Measurements from ENCODE around the gene CLDN11. TPM values are rescaled to one million over a fixed set of nuclear protein-coding genes. Genes with fewer than 3 reads are reported as not detected.

Gene CLDN11
- total and polyA plus RNA-seq, 2 of the 8 experiments (the other 6 are each of a cell fraction or from before 2014, with no cell fraction given) = 4.8 to 12.5 TPM

- no peak overlapping the region for H4K5ac ChIP-seq (ENCODE audit: insufficient read length, low read depth, low read length)
- no peak overlapping the region for H4K8ac ChIP-seq (ENCODE audit: extremely low read depth, insufficient read depth, low read length)
- no peak overlapping the region for H3K4me2 ChIP-seq (ENCODE audit: insufficient read depth in 1 of 2, low read depth in 2 of 2, low read length in 2 of 2)
- H3K79me2 ChIP-seq (ENCODE audit: control insufficient read depth in 1 of 2, insufficient read depth in 2 of 2, low read length in 2 of 2) = no peaks in the 10 kb centered on the region
- H3K4me3 ChIP-seq (ENCODE audit: extremely low read depth in 1 of 4, insufficient read depth in 2 of 4, low read depth in 3 of 4, low read length in 4 of 4) = no peak overlapping the region
- CTCF ChIA-PET (ENCODE audit: partially characterized antibody) = interaction anchor here (0.9 to 2.0 kb wide), 5 partner anchors 10 to 346 kb away, joined by 3 to 12 read pairs (median 3); no protein-coding TSS in a partner anchor
- no peaks in the 10 kb centered on the region for H3K9me3 ChIP-seq (ENCODE audit: insufficient read depth in 2 of 2, low read depth in 1 of 2, low read length in 1 of 2)
- H3K27me3 ChIP-seq (replicated peaks in 1 of 4; ENCODE audit: control insufficient read depth in 3 of 4, extremely low read depth in 1 of 4, insufficient read depth in 3 of 4, low read length in 3 of 4) = no peaks in the 10 kb centered on the region
- H2BK120ac ChIP-seq (replicated peaks; ENCODE audit: low read depth, low read length) = no peak overlapping the region
- H3K27ac ChIP-seq (ENCODE audit: low read depth, low read length) = no peak overlapping the region
- no peak overlapping the region for H2BK15ac ChIP-seq (ENCODE audit: low read length)
- no peak overlapping the region for H3K18ac ChIP-seq (ENCODE audit: extremely low read depth, low read length)
- H2BK20ac ChIP-seq (ENCODE audit: low read length) = no peak overlapping the region
- no peaks in the 10 kb centered on the region for H3K36me3 ChIP-seq (ENCODE audit: control insufficient read depth in 2 of 4, insufficient read depth in 4 of 4, low read length in 3 of 4)
- H3K79me1 ChIP-seq (ENCODE audit: low read depth, low read length) = no peaks in the 10 kb centered on the region
- H3K9ac ChIP-seq (replicated peaks in 1 of 4; ENCODE audit: extremely low read depth in 1 of 4, low read depth in 3 of 4, low read length in 3 of 4) = no peak overlapping the region
- H4K91ac ChIP-seq (replicated peaks; ENCODE audit: insufficient read length, low read length) = no peak overlapping the region
- FAIRE-seq (no peak), DNase-seq (ENCODE audit: low read depth in 1 of 2, low spot score in 2 of 2) (no peak)
- peaks cover 0 to 9% (median 0%) of the 10 kb centered on the region in 4 experiments; a peak in 1 of 7 replicates for H3K4me1 ChIP-seq (replicated peaks in 1 of 4; ENCODE audit: control insufficient read depth in 3 of 4, insufficient read depth in 4 of 4, low read length in 3 of 4)
- WGBS, 2 experiments (ENCODE audit: extremely low coverage in 1 of 2, insufficient coverage in 1 of 2, insufficient read length in 1 of 2, insufficient replicate concordance in 2 of 2, low coverage in 1 of 2, low lambda C conversion rate in 2 of 2, missing lambda C conversion rate in 1 of 2) = 36% methylated on average over 3 of the region's 3 CpGs; no CpG with 5 or more reads in 1 of the 2 experiments
- H3K14ac ChIP-seq (ENCODE audit: insufficient read length) = no peak overlapping the region
- H3K4ac ChIP-seq (replicated peaks; ENCODE audit: insufficient read length, low read depth, low read length) = no peak overlapping the region
- no peak overlapping the region for H3K23ac ChIP-seq (ENCODE audit: insufficient read length)
- H2BK5ac ChIP-seq (ENCODE audit: low read depth, low read length) = no peak overlapping the region
- no peak overlapping the region for H2AFZ ChIP-seq (ENCODE audit: low read length)
- POLR2A ChIA-PET (ENCODE audit: partially characterized antibody) = interaction anchor here (1.1 kb wide), 1 partner anchor 14 kb away, joined by 3 read pairs; no protein-coding TSS in a partner anchor
- H2AK5ac ChIP-seq (ENCODE audit: low read depth, low read length) = no peak overlapping the region
- no peak overlapping the region for H3K56ac ChIP-seq (replicated peaks; ENCODE audit: insufficient read length, low read depth, low read length)
- no peaks in the 10 kb centered on the region for H4K20me1 ChIP-seq (replicated peaks in 1 of 2; ENCODE audit: control insufficient read depth in 1 of 2, insufficient read depth in 2 of 2, low read length in 2 of 2)
- H2BK12ac ChIP-seq (ENCODE audit: low read depth, low read length) = no peak overlapping the region
- H3K23me2 ChIP-seq (ENCODE audit: low read depth, low read length) = no peaks in the 10 kb centered on the region
- no peak for TF ChIP-seq CBX8 (IDR thresholded peaks at IDR 0.05; ENCODE audit: borderline replicate concordance, low read depth, low read length)
- TF ChIP-seq RAD21 (IDR thresholded peaks at IDR 0.05 in 1 of 2, conservative IDR thresholded peaks at IDR 0.05 in 1 of 2; ENCODE audit: low read depth in 2 of 2, low read length in 2 of 2) = no peak
- no peak for TF ChIP-seq SP2 (IDR thresholded peaks at IDR 0.05; ENCODE audit: low read length)
- TF ChIP-seq RFX5 (IDR thresholded peaks at IDR 0.05; ENCODE audit: borderline replicate concordance, low read depth, low read length) = no peak
- TF ChIP-seq TBP (IDR thresholded peaks at IDR 0.05; ENCODE audit: low read depth, low read length) = no peak
- TF ChIP-seq POLR2AphosphoS5 (IDR thresholded peaks at IDR 0.05; ENCODE audit: low read depth, low read length) = no peak
- no peak for TF ChIP-seq KDM4A (IDR thresholded peaks at IDR 0.05; ENCODE audit: low read depth, low read length, severe bottlenecking)
- TF ChIP-seq E2F6 (IDR thresholded peaks at IDR 0.05) = no peak
- no peak for TF ChIP-seq SUZ12 (IDR thresholded peaks at IDR 0.05; ENCODE audit: low read length)
- TF ChIP-seq JUN (IDR thresholded peaks at IDR 0.05; ENCODE audit: low read depth, low read length) = no peak
- no peak for TF ChIP-seq EGR1 (IDR thresholded peaks at IDR 0.05; ENCODE audit: borderline replicate concordance, low read depth, low read length)
- no peak for TF ChIP-seq BCL11A (IDR thresholded peaks at IDR 0.05; ENCODE audit: low read depth in 2 of 2, low read length in 2 of 2)
- no peak for TF ChIP-seq MAFK (IDR thresholded peaks at IDR 0.05; ENCODE audit: low read depth, low read length)
- no peak for TF ChIP-seq SIRT6 (IDR thresholded peaks at IDR 0.05; ENCODE audit: low read length)
- no peak for TF ChIP-seq CREB1 (IDR thresholded peaks at IDR 0.05)
These were observed 47.3 kb downstream of the CLDN11 start for GRCh38 chr3:170465955-170466354.

Data from H1 (cell line).